GM23338 (cell line): ENCODE results near the gene TSPYL2. TPM values are rescaled to one million over a fixed set of nuclear protein-coding genes. Genes with fewer than 3 reads are reported as not detected.

ENCODE experiments used
- ATAC-seq: fragments of 200-7000 bp; cut with Tn5 transposase; 3 replicates; pipeline ENCODE4 v1.9.1; 2020
- DNase-seq: peaks from one replicate; pipeline ENCODE4 v3.0.0-alpha.2; 2015; ENCODE audit warnings: low spot score
- H2AFZ ChIP-seq: fragments of 200-600 bp; sonication (generic); 2 replicates; pipeline ENCODE4 v1.8.0; 2016; ENCODE audit warnings: antibody characterized with exemption, mild to moderate bottlenecking, moderate library complexity
- H3F3A ChIP-seq: fragments of 200-600 bp; sonication (generic); replicated peaks from 2 replicates; pipeline ENCODE4 v1.8.0; 2017; ENCODE audit warnings: antibody characterized with exemption, mixed run types, low read depth
- H3K27ac ChIP-seq: fragments of 200-600 bp; sonication (generic); 2 replicates; pipeline ENCODE4 v1.6.1; 2016; ENCODE audit warnings: low read depth
- H3K27me3 ChIP-seq: fragments of 200-600 bp; sonication (generic); 2 replicates; pipeline ENCODE4 v1.8.0; 2016; ENCODE audit warnings: mild to moderate bottlenecking, mixed run types, moderate library complexity; ENCODE audit not compliant: insufficient read depth
- H3K36me3 ChIP-seq: fragments of 200-600 bp; sonication (generic); 2 replicates; pipeline ENCODE4 v1.8.0; 2016; ENCODE audit warnings: mild to moderate bottlenecking; ENCODE audit not compliant: insufficient read depth
- H3K4me1 ChIP-seq: fragments of 200-600 bp; sonication (generic); 2 replicates; pipeline ENCODE4 v1.8.0; 2016; ENCODE audit warnings: mild to moderate bottlenecking, moderate library complexity; ENCODE audit not compliant: insufficient read depth
- H3K4me2 ChIP-seq: fragments of 200-600 bp; sonication (generic); 2 replicates; pipeline ENCODE4 v1.7.1; 2017; ENCODE audit warnings: mixed run types
- H3K4me3 ChIP-seq: fragments of 200-600 bp; sonication (generic); 2 replicates; pipeline ENCODE4 v1.6.1; 2016; ENCODE audit warnings: mixed run types
- H3K79me2 ChIP-seq: fragments of 200-600 bp; sonication (generic); replicated peaks from 2 replicates; pipeline ENCODE4 v1.8.0; 2017; ENCODE audit warnings: mild to moderate bottlenecking; ENCODE audit not compliant: insufficient read depth
- H3K9me2 ChIP-seq: fragments of 200-600 bp; sonication (generic); 2 replicates; pipeline ENCODE4 v1.8.0; 2017; ENCODE audit not compliant: insufficient read depth
- H4K20me1 ChIP-seq: fragments of 200-600 bp; sonication (generic); replicated peaks from 2 replicates; pipeline ENCODE4 v1.8.0; 2017; ENCODE audit warnings: mild to moderate bottlenecking; ENCODE audit not compliant: insufficient read depth
- H3K27ac Mint-ChIP-seq: 2 replicates; pipeline ENCODE4 v1.8.0; 2020; ENCODE audit warnings: inconsistent platforms, mild to moderate bottlenecking, moderate library complexity, mixed read lengths
- H3K27me3 Mint-ChIP-seq: 3 replicates; pipeline ENCODE4 v1.8.0; 2022; ENCODE audit warnings: low read depth, mild to moderate bottlenecking, moderate library complexity, mixed read lengths, inconsistent platforms; ENCODE audit not compliant: insufficient read depth, poor library complexity
- H3K36me3 Mint-ChIP-seq: 3 replicates; pipeline ENCODE4 v1.8.0; 2021; ENCODE audit warnings: low read depth, mild to moderate bottlenecking, inconsistent platforms, moderate library complexity, mixed read lengths
- H3K4me1 Mint-ChIP-seq: 3 replicates; pipeline ENCODE4 v1.8.0; 2020; ENCODE audit warnings: mild to moderate bottlenecking, inconsistent platforms, mixed read lengths
- H3K4me3 Mint-ChIP-seq: 3 replicates; pipeline ENCODE4 v1.8.0; 2021; ENCODE audit warnings: moderate library complexity, mild to moderate bottlenecking, inconsistent platforms, mixed read lengths
- H3K9me3 Mint-ChIP-seq: 3 replicates; pipeline ENCODE4 v1.8.0; 2020; ENCODE audit warnings: moderate library complexity, mild to moderate bottlenecking, inconsistent platforms, mixed read lengths
- EZH2 ChIP-seq: fragments of 200-600 bp; sonication (generic); IDR thresholded peaks from one replicate; pipeline ENCODE4 v1.8.0; 2017; ENCODE audit warnings: antibody characterized with exemption, mild to moderate bottlenecking, low read depth; ENCODE audit not compliant: unreplicated experiment
- POLR2AphosphoS5 ChIP-seq: IDR thresholded peaks from 2 replicates; pipeline ENCODE4 v1.6.1; 2016; ENCODE audit warnings: antibody characterized with exemption, low read depth
- ZNF114 ChIP-seq: fragments of 250-450 bp; sonication (Bioruptor Pico); IDR thresholded peaks from 2 replicates; pipeline ENCODE4 v1.5.0; 2020; ENCODE audit warnings: mild to moderate bottlenecking, moderate library complexity
- polyA plus RNA-seq: library from polyadenylated mRNA; unstranded; fragments of >200 nt; fragmentation: Nextera tagmentation; extraction: Ambion mirVana; gene quantifications from 2 replicates; pipeline ENCODE4 v1.2.1, GENCODE V29; 2016
- total RNA-seq: library from RNA; depleted of rRNA; stranded (reverse); fragments of >200 nt; shearing (Covaris generic); gene quantifications from 2 replicates; pipeline ENCODE4 v1.2.3, GENCODE V29; 2014
- TF ChIP-seq, protein P1 (sequence below), 2 experiments: fragments of 200-600 bp in 1 of 2; sonication (generic) in 1 of 2; conservative IDR thresholded peaks; 2 replicates each; pipeline versions ENCODE4 v1.5.1 to v1.6.1; 2016 to 2017; ENCODE audit warnings: antibody characterized with exemption in 2 of 2, low read depth in 2 of 2, mild to moderate bottlenecking in 2 of 2, moderate library complexity in 1 of 2
- TF ChIP-seq, protein P2 (sequence below): IDR thresholded peaks from one replicate; pipeline ENCODE4 v1.6.1; 2018; ENCODE audit warnings: antibody characterized with exemption; ENCODE audit not compliant: unreplicated experiment

Gene TSPYL2
- total and polyA plus RNA-seq, 2 experiments from 2014 or later: 13.4 TPM

- H3K36me3 Mint-ChIP-seq: no peaks in the 10 kb centered on the region
These were observed 4.7 kb upstream of the TSPYL2 start for GRCh38 chrX:53077207-53078197.

DNA sequence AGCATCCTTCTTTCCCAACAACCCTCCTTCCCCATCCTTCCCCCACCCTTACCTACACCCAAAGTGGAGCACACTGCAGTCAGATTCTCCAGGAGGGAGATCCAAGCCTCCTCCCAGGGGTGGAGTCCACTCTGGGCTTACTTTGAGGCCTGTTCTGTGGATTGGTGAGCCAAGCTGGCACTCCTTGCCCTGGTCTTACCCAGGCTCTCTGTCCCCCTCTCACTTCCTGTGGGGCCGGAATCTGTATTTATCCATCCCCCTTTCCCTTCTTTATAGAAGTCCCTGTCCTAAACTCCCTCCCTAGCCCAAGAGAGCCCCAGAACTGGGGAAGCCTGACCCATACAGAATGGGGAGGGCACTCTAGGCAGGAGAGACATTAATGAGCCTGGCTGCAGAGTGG is 3.2 kb upstream of the TSPYL2 start:
- H3K4me3 ChIP-seq: no peak overlapping the region
- peaks cover 10% of the 10 kb centered on the region; the same call in 2 of the 3 replicates for H3K36me3 Mint-ChIP-seq
- H3K36me3 ChIP-seq: no peaks in the 10 kb centered on the region
- H3K27ac Mint-ChIP-seq: no peak overlapping the region
- peaks cover 16% of the 10 kb centered on the region for H3K4me1 Mint-ChIP-seq
- H4K20me1 ChIP-seq: no peaks in the 10 kb centered on the region; the same call in 1 of the 2 replicates
- H3K4me3 Mint-ChIP-seq: no peak overlapping the region
- peaks cover 7% of the 10 kb centered on the region for H3K4me1 ChIP-seq
- no peak overlapping the region for H2AFZ ChIP-seq
- H3K27me3 Mint-ChIP-seq: peaks cover 12% of the 10 kb centered on the region
- no peaks in the 10 kb centered on the region for H3K9me2 ChIP-seq
- no peaks in the 10 kb centered on the region; the same call in 1 of the 2 replicates for H3F3A ChIP-seq
- no peak overlapping the region for H3K27ac ChIP-seq
- DNase-seq (no peak), ATAC-seq (no peak)
- H3K4me2 ChIP-seq: no peak overlapping the region
- 0 out of 2 replicates have a peak, but pooled peaks cover 4% of the 10 kb centered on the region for H3K79me2 ChIP-seq
- peaks cover 8% of the 10 kb centered on the region; the same call in 1 of the 2 replicates for H3K27me3 ChIP-seq
- H3K9me3 Mint-ChIP-seq: no peaks in the 10 kb centered on the region; the same call in 1 of the 3 replicates
- TF ChIP-seq, protein P1, sequence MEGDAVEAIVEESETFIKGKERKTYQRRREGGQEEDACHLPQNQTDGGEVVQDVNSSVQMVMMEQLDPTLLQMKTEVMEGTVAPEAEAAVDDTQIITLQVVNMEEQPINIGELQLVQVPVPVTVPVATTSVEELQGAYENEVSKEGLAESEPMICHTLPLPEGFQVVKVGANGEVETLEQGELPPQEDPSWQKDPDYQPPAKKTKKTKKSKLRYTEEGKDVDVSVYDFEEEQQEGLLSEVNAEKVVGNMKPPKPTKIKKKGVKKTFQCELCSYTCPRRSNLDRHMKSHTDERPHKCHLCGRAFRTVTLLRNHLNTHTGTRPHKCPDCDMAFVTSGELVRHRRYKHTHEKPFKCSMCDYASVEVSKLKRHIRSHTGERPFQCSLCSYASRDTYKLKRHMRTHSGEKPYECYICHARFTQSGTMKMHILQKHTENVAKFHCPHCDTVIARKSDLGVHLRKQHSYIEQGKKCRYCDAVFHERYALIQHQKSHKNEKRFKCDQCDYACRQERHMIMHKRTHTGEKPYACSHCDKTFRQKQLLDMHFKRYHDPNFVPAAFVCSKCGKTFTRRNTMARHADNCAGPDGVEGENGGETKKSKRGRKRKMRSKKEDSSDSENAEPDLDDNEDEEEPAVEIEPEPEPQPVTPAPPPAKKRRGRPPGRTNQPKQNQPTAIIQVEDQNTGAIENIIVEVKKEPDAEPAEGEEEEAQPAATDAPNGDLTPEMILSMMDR (conservative IDR thresholded peaks at IDR 0.05; ENCODE audit: low read depth in 2 of 2): no peak
- TF ChIP-seq ZNF114 (no peak), POLR2AphosphoS5 (no peak), EZH2 (no peak)
- TF ChIP-seq, protein P2, sequence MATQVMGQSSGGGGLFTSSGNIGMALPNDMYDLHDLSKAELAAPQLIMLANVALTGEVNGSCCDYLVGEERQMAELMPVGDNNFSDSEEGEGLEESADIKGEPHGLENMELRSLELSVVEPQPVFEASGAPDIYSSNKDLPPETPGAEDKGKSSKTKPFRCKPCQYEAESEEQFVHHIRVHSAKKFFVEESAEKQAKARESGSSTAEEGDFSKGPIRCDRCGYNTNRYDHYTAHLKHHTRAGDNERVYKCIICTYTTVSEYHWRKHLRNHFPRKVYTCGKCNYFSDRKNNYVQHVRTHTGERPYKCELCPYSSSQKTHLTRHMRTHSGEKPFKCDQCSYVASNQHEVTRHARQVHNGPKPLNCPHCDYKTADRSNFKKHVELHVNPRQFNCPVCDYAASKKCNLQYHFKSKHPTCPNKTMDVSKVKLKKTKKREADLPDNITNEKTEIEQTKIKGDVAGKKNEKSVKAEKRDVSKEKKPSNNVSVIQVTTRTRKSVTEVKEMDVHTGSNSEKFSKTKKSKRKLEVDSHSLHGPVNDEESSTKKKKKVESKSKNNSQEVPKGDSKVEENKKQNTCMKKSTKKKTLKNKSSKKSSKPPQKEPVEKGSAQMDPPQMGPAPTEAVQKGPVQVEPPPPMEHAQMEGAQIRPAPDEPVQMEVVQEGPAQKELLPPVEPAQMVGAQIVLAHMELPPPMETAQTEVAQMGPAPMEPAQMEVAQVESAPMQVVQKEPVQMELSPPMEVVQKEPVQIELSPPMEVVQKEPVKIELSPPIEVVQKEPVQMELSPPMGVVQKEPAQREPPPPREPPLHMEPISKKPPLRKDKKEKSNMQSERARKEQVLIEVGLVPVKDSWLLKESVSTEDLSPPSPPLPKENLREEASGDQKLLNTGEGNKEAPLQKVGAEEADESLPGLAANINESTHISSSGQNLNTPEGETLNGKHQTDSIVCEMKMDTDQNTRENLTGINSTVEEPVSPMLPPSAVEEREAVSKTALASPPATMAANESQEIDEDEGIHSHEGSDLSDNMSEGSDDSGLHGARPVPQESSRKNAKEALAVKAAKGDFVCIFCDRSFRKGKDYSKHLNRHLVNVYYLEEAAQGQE: no peak

More at GRCh38 chrX:53077207-53078197, 4.7 kb upstream of the TSPYL2 start:
- H3K9me2 ChIP-seq: no peaks in the 10 kb centered on the region
- H3K27me3 ChIP-seq: peaks cover 8% of the 10 kb centered on the region; the same call in 1 of the 2 replicates
- no peaks in the 10 kb centered on the region for H3K36me3 ChIP-seq
- H3K27ac ChIP-seq: no peak overlapping the region
- H3K27ac Mint-ChIP-seq: no peak overlapping the region
- H3K4me2 ChIP-seq: no peak overlapping the region
- no peak overlapping the region for H2AFZ ChIP-seq
- H3K79me2 ChIP-seq: no peaks in the 10 kb centered on the region
- H3K27me3 Mint-ChIP-seq: peaks cover 15% of the 10 kb centered on the region
- no peaks in the 10 kb centered on the region; the same call in 1 of the 2 replicates for H3F3A ChIP-seq
- peaks cover 16% of the 10 kb centered on the region for H3K4me1 Mint-ChIP-seq
- no peaks in the 10 kb centered on the region for H4K20me1 ChIP-seq
- DNase-seq: peak; percentile 14
- H3K4me3 ChIP-seq: no peak overlapping the region
- H3K4me1 ChIP-seq: peaks cover 10% of the 10 kb centered on the region
- ATAC-seq: no peak
- TF ChIP-seq, protein P2: no peak
- TF ChIP-seq, protein P1 (conservative IDR thresholded peaks at IDR 0.05; ENCODE audit: low read depth in 2 of 2): peak; percentile 23 to 28; a peak in 3 of 4 replicates
- no peaks in the 10 kb centered on the region; the same call in 2 of the 3 replicates for H3K9me3 Mint-ChIP-seq
- no peak overlapping the region for H3K4me3 Mint-ChIP-seq
